SH-SY5Y (cell line): ENCODE measurements around the gene COPS2.

Source experiments
- GATA2 ChIP-seq: IDR thresholded peaks from 2 replicates; pipeline ENCODE4 v1.6.1; 2011; ENCODE audit warnings: mild to moderate bottlenecking, low read depth, low read length
- GATA3 ChIP-seq: IDR thresholded peaks from 2 replicates; pipeline ENCODE4 v1.6.1; 2011; ENCODE audit warnings: low read depth, mild to moderate bottlenecking, low read length, moderate library complexity

Gene COPS2

GRCh38 chr15:49171790-49172189 is 16.4 kb upstream of the COPS2 start:
- TF ChIP-seq GATA3 (no peak), GATA2 (no peak)

GRCh38 chr15:49169880-49170597 is 14.6 kb upstream of the COPS2 start, which contains the start of gene GALK2:
Gene GALK2, plus strand, starts transcription at chr15:49170247. Its CDS starts 76 bp downstream, at chr15:49170323.
- TF ChIP-seq GATA2 (no peak), GATA3 (no peak)

GRCh38 chr15:49168016-49168415 is 12.6 kb upstream of the COPS2 start:
- TF ChIP-seq GATA2 (no peak), GATA3 (no peak)

GRCh38 chr15:49164865-49165264 is 9.5 kb upstream of the COPS2 start:
- TF ChIP-seq GATA3: no peak
- no peak for TF ChIP-seq GATA2

- no peak for TF ChIP-seq GATA3
Measured at GRCh38 chr15:49163678-49164077, 8.3 kb upstream of the COPS2 start.

GRCh38 chr15:49155834-49156627 is 632 bp upstream of the COPS2 start:
- TF ChIP-seq GATA2 (no peak), GATA3 (no peak)

- TF ChIP-seq GATA2 (no peak), GATA3 (no peak)
Measured at GRCh38 chr15:49154799-49155109, 645 bp downstream of the COPS2 start.

GRCh38 chr15:49154359-49154758 is 1.0 kb downstream of the COPS2 start:
- TF ChIP-seq GATA3: no peak
- TF ChIP-seq GATA2: no peak

- TF ChIP-seq GATA3: no peak
- no peak for TF ChIP-seq GATA2
Measured at GRCh38 chr15:49152552-49153312, 2.7 kb downstream of the COPS2 start.

- TF ChIP-seq GATA3 (no peak), GATA2 (no peak)
Measured at GRCh38 chr15:49151831-49152230, 3.6 kb downstream of the COPS2 start.

- TF ChIP-seq GATA2 (no peak), GATA3 (no peak)
Measured at GRCh38 chr15:49148727-49149126, 6.7 kb downstream of the COPS2 start.

- TF ChIP-seq GATA3 (no peak), GATA2 (no peak)
Measured at GRCh38 chr15:49148298-49148697, 7.1 kb downstream of the COPS2 start.

GRCh38 chr15:49145651-49146609 is 9.5 kb downstream of the COPS2 start:
- no peak for TF ChIP-seq GATA2
- no peak for TF ChIP-seq GATA3
